Fibroblast of the aortic adventitia (primary cell): ENCODE results near the gene MEOX1. TPM values are rescaled to one million over a fixed set of nuclear protein-coding genes. Genes with fewer than 3 reads are reported as not detected.

Experiments
- DNase-seq: peaks from one replicate; pipeline ENCODE4 v3.0.0-alpha.2; 2010; ENCODE audit warnings: low read depth
- H3K4me3 ChIP-seq: 2 replicates; pipeline ENCODE4 v1.5.1; 2011; ENCODE audit warnings: low read depth, mild to moderate bottlenecking, control low read depth, low read length, moderate library complexity
- CTCF ChIP-seq: IDR thresholded peaks from 2 replicates; pipeline ENCODE4 v1.5.1; 2011; ENCODE audit warnings: mild to moderate bottlenecking, low read length, control low read depth, inconsistent platforms; ENCODE audit not compliant: insufficient read depth
- total RNA-seq: library from RNA; depleted of rRNA; stranded (reverse); fragments of >200 nt; gene quantifications from 2 replicates; pipeline ENCODE4 v1.2.3, GENCODE V29; 2012; ENCODE audit warnings: low replicate concordance

MEOX1 gene
- total RNA-seq, 1 donor: not detected

GRCh38 chr17:43659823-43660617 lies 1.7 kb downstream of the MEOX1 start:
- DNase-seq: no peak
- TF ChIP-seq CTCF: no peak
- no peak overlapping the region for H3K4me3 ChIP-seq

GRCh38 chr17:43658900-43659299 lies 2.8 kb downstream of the MEOX1 start:
- no peak for TF ChIP-seq CTCF
- no peak for DNase-seq
- H3K4me3 ChIP-seq: no peak overlapping the region

DNA sequence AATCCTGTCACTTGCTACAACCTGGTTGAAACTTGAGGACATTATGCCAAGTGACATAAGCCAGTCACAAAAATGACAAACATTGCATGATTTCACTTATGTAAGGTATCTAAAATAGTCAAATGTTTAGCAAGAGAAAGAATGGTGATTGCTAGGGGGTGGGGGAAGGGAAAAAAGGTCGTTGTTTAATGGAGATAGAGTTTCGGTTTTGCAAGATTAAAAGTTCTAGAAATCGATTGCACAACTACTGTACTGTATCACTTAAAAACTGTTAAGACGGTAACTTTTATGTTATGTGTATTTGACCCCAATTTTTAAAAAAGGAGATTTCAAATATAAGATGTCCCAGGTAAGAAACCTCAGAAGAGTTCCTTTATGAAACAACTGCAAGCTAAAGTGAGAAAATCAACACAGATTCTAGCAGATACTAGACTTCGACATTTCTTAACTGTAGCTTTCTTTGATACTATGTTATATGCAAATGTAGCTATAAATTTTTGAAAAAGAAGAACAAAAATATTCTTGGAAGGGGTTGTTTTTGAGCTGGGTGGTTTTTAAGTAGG lies 5.9 kb downstream of the MEOX1 start:
- no peak overlapping the region for H3K4me3 ChIP-seq
- TF ChIP-seq CTCF: no peak
- DNase-seq: no peak

DNA sequence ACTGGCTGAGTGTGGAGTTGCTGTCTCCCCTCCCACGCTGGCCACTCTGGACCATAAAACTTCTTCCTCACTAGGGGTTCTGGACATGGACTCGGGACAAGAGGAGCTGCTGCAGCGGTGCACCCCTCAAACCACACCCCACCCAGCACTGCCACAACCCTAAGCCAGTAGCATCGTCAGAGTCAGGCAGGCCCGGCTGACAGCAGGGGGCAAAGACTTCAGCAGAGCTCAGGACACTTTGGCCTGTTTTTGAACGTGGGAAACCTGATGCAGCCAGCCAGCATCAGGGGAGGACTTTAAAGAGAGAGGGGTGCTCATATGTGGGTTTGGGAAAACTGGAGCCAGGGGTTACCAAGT lies 9.6 kb downstream of the MEOX1 start:
- TF ChIP-seq CTCF: no peak
- DNase-seq: no peak
- H3K4me3 ChIP-seq: no peak overlapping the region

GRCh38 chr17:43650471-43650870 lies 11.3 kb downstream of the MEOX1 start:
- no peak overlapping the region for H3K4me3 ChIP-seq
- TF ChIP-seq CTCF: no peak
- DNase-seq: no peak

- no peak for TF ChIP-seq CTCF
- DNase-seq: no peak
- H3K4me3 ChIP-seq: no peak overlapping the region
Measured at GRCh38 chr17:43648916-43649315, 12.8 kb downstream of the MEOX1 start.
